ENCODE measurements around the gene SGCE.

The SGCE gene

DNA sequence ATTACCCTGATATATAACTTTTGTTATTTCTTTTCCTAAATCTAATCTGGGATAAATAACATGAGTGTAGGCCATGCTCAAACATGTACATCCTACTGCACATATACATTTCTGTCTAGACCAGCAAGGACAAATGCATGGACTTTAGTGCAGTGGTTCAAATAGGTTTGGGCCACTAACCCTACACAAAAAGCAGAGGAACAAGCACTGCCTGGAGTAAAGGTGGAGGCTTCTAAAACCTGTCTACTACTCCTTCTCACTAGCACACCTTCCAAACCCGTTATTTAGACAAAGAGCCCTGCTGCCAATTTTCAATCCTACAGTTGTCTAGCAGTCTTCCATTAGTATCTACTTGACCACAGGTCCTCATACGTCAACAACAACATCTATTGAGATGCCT, 34.8 kb downstream of the SGCE start:
- no peaks in the 10 kb centered on the region for H3K36me3 Mint-ChIP-seq
- no peaks in the 10 kb centered on the region for H3K27me3 Mint-ChIP-seq
- H3K9me3 Mint-ChIP-seq: no peaks in the 10 kb centered on the region
- peaks cover 4% of the 10 kb centered on the region for H3K4me1 Mint-ChIP-seq
- no peak overlapping the region for H3K4me3 Mint-ChIP-seq
- CTCF ChIA-PET: no interaction called here
- H3K27ac Mint-ChIP-seq: no peak overlapping the region
- DNase-seq: no peak

- peak; percentile 20 for DNase-seq
- H3K27me3 Mint-ChIP-seq: no peaks in the 10 kb centered on the region
- CTCF ChIA-PET: no interaction called here
- no peak overlapping the region for H3K27ac Mint-ChIP-seq
- peaks cover 4% of the 10 kb centered on the region for H3K4me1 Mint-ChIP-seq
- H3K9me3 Mint-ChIP-seq: no peaks in the 10 kb centered on the region
- H3K4me3 Mint-ChIP-seq: no peak overlapping the region
- H3K36me3 Mint-ChIP-seq: no peaks in the 10 kb centered on the region
Measured at GRCh38 chr7:94620703-94621118, 35.2 kb downstream of the SGCE start.

GRCh38 chr7:94618126-94618525, 37.8 kb downstream of the SGCE start:
- H3K4me3 Mint-ChIP-seq: no peak overlapping the region
- no peaks in the 10 kb centered on the region for H3K9me3 Mint-ChIP-seq
- H3K4me1 Mint-ChIP-seq: peaks cover 4% of the 10 kb centered on the region
- H3K36me3 Mint-ChIP-seq: no peaks in the 10 kb centered on the region
- H3K27ac Mint-ChIP-seq: no peak overlapping the region
- no peak for DNase-seq
- CTCF ChIA-PET: no interaction called here
- peaks cover 3% of the 10 kb centered on the region for H3K27me3 Mint-ChIP-seq

DNA sequence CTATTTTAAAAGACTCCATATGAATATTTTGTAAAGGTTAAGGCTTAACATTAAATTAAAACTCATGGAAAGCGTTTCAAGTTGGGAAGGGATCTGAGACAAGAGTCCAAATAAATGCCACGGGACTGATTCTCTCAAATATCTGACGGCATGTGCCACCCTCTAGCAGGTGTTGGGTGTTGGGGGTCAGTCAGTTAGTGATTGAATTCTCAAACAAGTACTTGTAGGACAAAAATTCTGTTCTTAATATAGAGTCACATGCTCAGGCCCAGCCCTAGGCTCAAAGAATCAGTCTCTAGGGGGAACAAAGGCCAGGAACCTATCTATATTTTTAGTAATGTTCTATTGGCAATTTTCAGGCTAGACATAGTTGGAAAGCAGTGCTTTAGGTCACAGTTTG, 39.1 kb downstream of the SGCE start:
- Mint-ChIP-seq H3K4me3 (no peak overlapping the region), H3K36me3 (no peaks in the 10 kb centered on the region), H3K27me3 (peaks cover 3% of the 10 kb centered on the region), H3K4me1 (peaks cover 4% of the 10 kb centered on the region), H3K9me3 (no peaks in the 10 kb centered on the region), H3K27ac (no peak overlapping the region)
- CTCF ChIA-PET: no interaction called here
- DNase-seq: no peak

- H3K4me3 Mint-ChIP-seq: no peak overlapping the region
- H3K27ac Mint-ChIP-seq: no peak overlapping the region
- H3K9me3 Mint-ChIP-seq: no peaks in the 10 kb centered on the region
- no peaks in the 10 kb centered on the region for H3K36me3 Mint-ChIP-seq
- peaks cover 3% of the 10 kb centered on the region for H3K27me3 Mint-ChIP-seq
- CTCF ChIA-PET: no interaction called here
- DNase-seq: no peak
- H3K4me1 Mint-ChIP-seq: peaks cover 1% of the 10 kb centered on the region
Measured at GRCh38 chr7:94615666-94616065, 40.3 kb downstream of the SGCE start.

- peaks cover 3% of the 10 kb centered on the region for H3K27me3 Mint-ChIP-seq
- no peaks in the 10 kb centered on the region for H3K9me3 Mint-ChIP-seq
- no peak for DNase-seq
- no peak overlapping the region for H3K4me3 Mint-ChIP-seq
- no peak overlapping the region for H3K27ac Mint-ChIP-seq
- no peaks in the 10 kb centered on the region for H3K4me1 Mint-ChIP-seq
- H3K36me3 Mint-ChIP-seq: no peaks in the 10 kb centered on the region
- CTCF ChIA-PET: no interaction called here
Measured at GRCh38 chr7:94612661-94613060, 43.3 kb downstream of the SGCE start.

DNA sequence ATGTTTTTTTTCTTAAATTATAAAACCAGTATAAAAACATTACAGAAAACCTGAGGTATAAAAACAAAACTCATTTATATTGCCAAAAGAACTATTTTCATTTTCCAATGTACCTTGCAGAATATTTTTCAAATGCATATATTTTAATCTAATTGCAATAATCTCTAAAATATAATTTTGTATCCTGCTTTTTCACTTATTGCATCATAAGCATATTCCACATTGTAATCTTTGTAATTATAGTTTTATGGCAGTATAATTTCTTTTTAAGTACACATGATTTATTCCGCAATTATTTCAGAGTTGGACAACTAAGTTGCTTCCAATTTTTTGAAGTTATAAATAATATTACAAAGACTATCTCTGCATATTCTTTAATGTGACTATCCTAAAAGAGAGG, 43.7 kb downstream of the SGCE start:
- Mint-ChIP-seq H3K36me3 (no peaks in the 10 kb centered on the region), H3K9me3 (no peaks in the 10 kb centered on the region), H3K27me3 (peaks cover 3% of the 10 kb centered on the region), H3K27ac (no peak overlapping the region), H3K4me1 (no peaks in the 10 kb centered on the region), H3K4me3 (no peak overlapping the region)
- CTCF ChIA-PET: no interaction called here
- no peak for DNase-seq

GRCh38 chr7:94609561-94609960, 46.4 kb downstream of the SGCE start:
- CTCF ChIA-PET: no interaction called here
- H3K4me3 Mint-ChIP-seq: no peak overlapping the region
- peaks cover 3% of the 10 kb centered on the region for H3K27me3 Mint-ChIP-seq
- no peaks in the 10 kb centered on the region for H3K4me1 Mint-ChIP-seq
- no peaks in the 10 kb centered on the region for H3K9me3 Mint-ChIP-seq
- H3K36me3 Mint-ChIP-seq: no peaks in the 10 kb centered on the region
- DNase-seq: no peak
- H3K27ac Mint-ChIP-seq: no peak overlapping the region

DNA sequence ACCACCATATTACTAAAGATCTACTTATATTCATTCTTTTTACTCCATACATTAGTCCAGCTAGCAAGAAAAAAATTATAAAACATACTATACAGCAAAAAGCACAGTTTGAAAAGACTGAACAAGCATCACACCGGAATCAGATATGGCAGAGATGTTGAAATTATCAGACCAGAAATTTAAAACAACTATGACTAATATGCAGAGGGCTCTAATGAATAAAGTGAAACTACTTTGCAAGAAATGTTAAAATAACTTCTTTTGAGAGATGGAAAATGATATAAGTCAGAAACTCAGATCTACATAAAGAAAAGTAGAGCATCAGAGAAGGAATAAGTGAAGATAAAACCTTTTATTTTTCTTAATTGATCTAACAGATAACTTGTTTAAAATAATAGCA, 50.9 kb downstream of the SGCE start:
- no peak for DNase-seq
- H3K4me3 Mint-ChIP-seq: no peak overlapping the region
- H3K36me3 Mint-ChIP-seq: no peaks in the 10 kb centered on the region
- no peaks in the 10 kb centered on the region for H3K4me1 Mint-ChIP-seq
- CTCF ChIA-PET: no interaction called here
- no peak overlapping the region for H3K27ac Mint-ChIP-seq
- H3K9me3 Mint-ChIP-seq: no peaks in the 10 kb centered on the region
- H3K27me3 Mint-ChIP-seq: no peaks in the 10 kb centered on the region

DNA sequence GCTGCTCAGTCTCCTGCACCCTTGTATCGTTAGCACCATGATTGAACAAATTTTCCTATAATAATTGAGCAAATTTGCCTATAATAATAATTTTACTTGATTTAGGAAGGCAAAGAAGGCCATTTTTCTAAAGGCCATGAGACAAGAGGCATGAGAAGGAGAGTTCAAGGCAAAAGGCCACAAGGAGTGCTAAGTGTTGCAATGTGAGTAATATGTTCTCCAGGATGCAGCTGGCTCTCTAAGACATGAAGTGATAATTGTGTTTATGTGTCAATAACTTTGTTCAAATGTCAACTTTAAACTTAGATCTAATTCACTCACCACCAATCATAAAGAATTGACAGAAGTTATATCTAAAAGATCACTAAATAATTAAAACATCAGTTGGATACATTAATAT, 53.8 kb downstream of the SGCE start:
- Mint-ChIP-seq H3K9me3 (no peaks in the 10 kb centered on the region), H3K27me3 (no peaks in the 10 kb centered on the region), H3K4me3 (no peak overlapping the region), H3K4me1 (no peaks in the 10 kb centered on the region), H3K36me3 (no peaks in the 10 kb centered on the region), H3K27ac (no peak overlapping the region)
- DNase-seq: no peak
- CTCF ChIA-PET: no interaction called here

GRCh38 chr7:94600267-94600666, 55.7 kb downstream of the SGCE start:
- no peak overlapping the region for H3K4me3 Mint-ChIP-seq
- DNase-seq: no peak
- H3K27ac Mint-ChIP-seq: no peak overlapping the region
- H3K4me1 Mint-ChIP-seq: no peaks in the 10 kb centered on the region
- H3K27me3 Mint-ChIP-seq: no peaks in the 10 kb centered on the region
- CTCF ChIA-PET: no interaction called here
- no peaks in the 10 kb centered on the region for H3K9me3 Mint-ChIP-seq
- H3K36me3 Mint-ChIP-seq: no peaks in the 10 kb centered on the region

GRCh38 chr7:94595717-94596116, 60.2 kb downstream of the SGCE start:
- no peak for DNase-seq
- CTCF ChIA-PET: no interaction called here
- Mint-ChIP-seq H3K36me3 (no peaks in the 10 kb centered on the region), H3K27me3 (no peaks in the 10 kb centered on the region), H3K9me3 (no peaks in the 10 kb centered on the region), H3K4me3 (no peak overlapping the region), H3K4me1 (no peaks in the 10 kb centered on the region), H3K27ac (no peak overlapping the region)

DNA sequence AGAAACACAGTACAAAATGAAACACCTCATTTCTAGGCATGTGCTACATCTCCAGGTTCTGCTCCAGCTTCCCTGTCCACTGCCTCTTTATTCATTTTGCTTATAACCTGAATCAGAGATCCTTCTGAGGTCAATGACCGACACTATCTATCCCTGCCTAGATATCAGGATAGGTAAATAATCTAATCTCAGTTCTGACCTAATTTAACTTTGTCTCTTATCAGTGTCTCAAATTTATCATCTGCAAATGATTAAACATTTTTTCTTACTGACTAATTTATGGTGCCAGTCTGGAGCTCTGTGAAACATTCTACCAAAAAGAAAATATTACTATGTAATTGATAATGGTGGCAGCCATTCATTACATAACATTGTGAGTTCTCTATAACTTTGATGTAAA, 61.1 kb downstream of the SGCE start:
- CTCF ChIA-PET: no interaction called here
- no peak overlapping the region for H3K27ac Mint-ChIP-seq

DNA sequence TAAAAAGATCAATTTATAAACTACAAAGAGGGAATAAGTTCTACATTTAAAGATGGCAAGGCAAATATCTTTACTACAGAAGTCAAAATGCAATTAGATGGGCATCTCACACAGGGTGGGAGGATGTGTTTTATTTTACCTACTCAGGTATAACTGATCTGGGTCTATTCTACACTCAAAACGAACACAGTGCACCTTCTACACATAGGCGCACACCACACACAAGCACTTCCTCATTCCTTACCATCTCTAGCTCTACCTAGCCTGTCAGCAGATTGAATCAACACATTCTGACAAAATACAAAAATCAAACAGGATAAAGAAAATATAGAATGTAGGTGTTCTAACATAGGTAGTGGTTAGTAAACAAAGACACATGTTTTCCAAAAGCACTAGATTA, 64.8 kb downstream of the SGCE start:
- no peaks in the 10 kb centered on the region for H3K9me3 Mint-ChIP-seq
- no peaks in the 10 kb centered on the region for H3K36me3 Mint-ChIP-seq
- H3K27me3 Mint-ChIP-seq: no peaks in the 10 kb centered on the region
- CTCF ChIA-PET: no interaction called here
- H3K4me1 Mint-ChIP-seq: no peaks in the 10 kb centered on the region
- H3K4me3 Mint-ChIP-seq: no peak overlapping the region
- H3K27ac Mint-ChIP-seq: no peak overlapping the region
- DNase-seq: no peak

More for the DNA sequence above, 61.1 kb downstream of the SGCE start:
- Mint-ChIP-seq H3K4me1 (no peaks in the 10 kb centered on the region), H3K36me3 (no peaks in the 10 kb centered on the region), H3K9me3 (no peaks in the 10 kb centered on the region), H3K27me3 (no peaks in the 10 kb centered on the region), H3K4me3 (no peak overlapping the region)
- no peak for DNase-seq

GRCh38 chr7:94590526-94591162, 65.3 kb downstream of the SGCE start:
- no peaks in the 10 kb centered on the region for H3K4me1 Mint-ChIP-seq
- no peaks in the 10 kb centered on the region for H3K36me3 Mint-ChIP-seq
- H3K27me3 Mint-ChIP-seq: no peaks in the 10 kb centered on the region
- no peak overlapping the region for H3K27ac Mint-ChIP-seq
- no peaks in the 10 kb centered on the region for H3K9me3 Mint-ChIP-seq
- CTCF ChIA-PET: no interaction called here
- DNase-seq: no peak
- no peak overlapping the region for H3K4me3 Mint-ChIP-seq

DNA sequence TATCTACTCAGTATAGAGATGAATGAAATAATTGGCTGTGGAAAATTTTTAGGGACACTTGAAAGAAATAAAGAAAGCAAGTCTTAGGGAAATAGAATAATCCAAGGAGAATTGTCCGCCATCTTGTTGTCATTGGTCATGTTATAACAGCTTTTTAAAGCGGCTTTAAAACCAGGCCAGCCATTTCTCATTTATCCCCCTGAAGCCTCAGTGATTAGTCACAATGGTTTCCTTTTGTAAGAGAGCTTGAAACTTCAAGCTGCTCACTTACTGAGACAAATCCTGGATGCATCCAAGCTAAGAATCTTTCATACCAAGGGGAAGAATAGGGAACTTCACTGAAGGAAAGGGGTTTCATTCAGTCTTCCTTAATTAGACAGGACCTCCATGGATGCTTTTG, 67.9 kb downstream of the SGCE start:
- no peaks in the 10 kb centered on the region for H3K27me3 Mint-ChIP-seq
- no peaks in the 10 kb centered on the region for H3K36me3 Mint-ChIP-seq
- CTCF ChIA-PET: no interaction called here
- no peak for DNase-seq
- no peaks in the 10 kb centered on the region for H3K9me3 Mint-ChIP-seq
- no peak overlapping the region for H3K27ac Mint-ChIP-seq
- no peak overlapping the region for H3K4me3 Mint-ChIP-seq
- H3K4me1 Mint-ChIP-seq: no peaks in the 10 kb centered on the region
